Large intestine (tissue), 12 donors: ENCODE measurements around the gene RASL12. TPM values are rescaled to one million over a fixed set of nuclear protein-coding genes. Genes with fewer than 3 reads are reported as not detected.

Experiments used
- DNase-seq, 2 donors: peaks; one replicate each; pipeline versions ENCODE4 v3.0.0 to v3.0.0-alpha.2; 2013
- H3K27ac ChIP-seq: one replicate; pipeline ENCODE4 v1.5.1; 2013; ENCODE audit warnings: low read length
- H3K27me3 ChIP-seq: 2 replicates; pipeline ENCODE4 v1.6.1; 2013; ENCODE audit warnings: low read length; ENCODE audit not compliant: control insufficient read depth, insufficient read depth
- H3K36me3 ChIP-seq: 2 replicates; pipeline ENCODE4 v1.6.1; 2013; ENCODE audit warnings: low read length; ENCODE audit not compliant: control insufficient read depth, insufficient read depth
- H3K4me1 ChIP-seq: one replicate; pipeline ENCODE4 v1.6.1; 2013; ENCODE audit warnings: low read length; ENCODE audit not compliant: control insufficient read depth, insufficient read depth
- H3K4me3 ChIP-seq: one replicate; pipeline ENCODE4 v1.5.1; 2013; ENCODE audit warnings: low read length
- H3K9me3 ChIP-seq: one replicate; pipeline ENCODE4 v1.6.1; 2013; ENCODE audit warnings: mild to moderate bottlenecking, low read depth, low read length, moderate library complexity; ENCODE audit not compliant: control insufficient read depth
- WGBS: methylation state at CpG from one replicate; pipeline ENCODE4 v1.1.5; 2013; ENCODE audit warnings: low lambda C conversion rate; ENCODE audit not compliant: insufficient coverage; 5-methylcytosine and 5-hydroxymethylcytosine counted together
- long read RNA-seq, 11 donors: transcript quantifications; one replicate each; lab custom pipeline, GENCODE V29; 2026
- polyA plus RNA-seq: library from polyadenylated mRNA; unstranded; fragments of 120-200 nt; gene quantifications from one replicate; pipeline ENCODE4 v1.2.1, GENCODE V29; 2013

Gene RASL12, protein sequence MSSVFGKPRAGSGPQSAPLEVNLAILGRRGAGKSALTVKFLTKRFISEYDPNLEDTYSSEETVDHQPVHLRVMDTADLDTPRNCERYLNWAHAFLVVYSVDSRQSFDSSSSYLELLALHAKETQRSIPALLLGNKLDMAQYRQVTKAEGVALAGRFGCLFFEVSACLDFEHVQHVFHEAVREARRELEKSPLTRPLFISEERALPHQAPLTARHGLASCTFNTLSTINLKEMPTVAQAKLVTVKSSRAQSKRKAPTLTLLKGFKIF
- 3.6 TPM for polyA plus RNA-seq
- long read RNA-seq, donor 1: 0 reads
- long read RNA-seq, donor 2, partial matches to known transcripts: 0 of 2 reads
- long read RNA-seq, donor 2, other reads (novel, unspliced or antisense): 0 of 2 reads
- long read RNA-seq, donor 3: 0 reads
- long read RNA-seq, donor 4: 0 reads
- long read RNA-seq, donor 5, transcript RASL12-201 (5 exons, 2,640 nt): major isoform, 6 of 8 reads
- long read RNA-seq, donor 5, partial matches to known transcripts: 0 of 8 reads
- long read RNA-seq, donor 5, other reads (novel, unspliced or antisense): 0 of 8 reads
- long read RNA-seq, donor 6, partial matches to known transcripts: 0 of 2 reads
- long read RNA-seq, donor 6, other reads (novel, unspliced or antisense): 0 of 2 reads
- long read RNA-seq, donor 7, partial matches to known transcripts: 0 of 3 reads
- long read RNA-seq, donor 7, other reads (novel, unspliced or antisense): 0 of 3 reads
- long read RNA-seq, donor 8, partial matches to known transcripts: 0 of 3 reads
- long read RNA-seq, donor 8, other reads (novel, unspliced or antisense): 0 of 3 reads
- long read RNA-seq, donor 9, partial matches to known transcripts: 0 of 1 reads
- long read RNA-seq, donor 9, other reads (novel, unspliced or antisense): 0 of 1 reads
- long read RNA-seq, donor 10: 0 reads
- long read RNA-seq, donor 11, partial matches to known transcripts: 0 of 2 reads
- long read RNA-seq, donor 11, other reads (novel, unspliced or antisense): 0 of 2 reads

DNA sequence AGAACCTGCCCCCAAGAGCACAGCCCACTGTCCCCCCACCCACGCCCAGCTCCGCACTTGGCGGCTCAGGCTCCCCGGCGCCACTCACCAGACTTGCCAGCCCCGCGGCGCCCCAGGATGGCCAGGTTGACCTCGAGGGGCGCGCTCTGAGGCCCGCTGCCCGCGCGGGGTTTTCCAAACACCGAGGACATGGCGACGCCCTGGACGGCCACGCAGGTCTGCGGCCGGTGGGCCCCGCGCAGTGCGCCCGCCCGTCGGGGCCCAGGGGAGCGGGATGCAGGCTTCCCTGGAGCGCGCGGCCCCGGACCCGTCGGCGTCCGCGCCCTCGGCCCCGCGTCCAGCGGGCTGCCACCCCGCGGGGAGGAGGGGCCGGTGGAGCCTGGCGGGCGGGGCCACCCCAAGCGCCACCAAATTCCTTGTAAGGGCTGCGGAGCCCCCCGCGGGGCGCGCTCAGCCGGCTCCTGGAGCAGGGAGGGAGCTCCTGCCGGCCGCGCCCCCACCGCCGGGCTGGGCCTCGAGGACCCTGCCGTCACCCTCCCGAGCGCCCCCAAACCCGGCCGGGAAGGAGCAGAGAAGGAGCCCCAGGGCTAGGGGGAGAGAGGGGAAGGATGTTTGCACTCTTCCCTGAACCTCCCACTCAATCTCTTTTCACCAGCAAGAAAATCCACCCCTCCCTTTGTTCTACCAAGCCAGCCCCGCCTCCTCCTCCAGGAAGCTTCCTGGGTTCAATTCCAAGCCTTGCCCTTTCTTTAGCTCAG is at the start of gene RASL12:
RASL12 (minus strand) TSS at position 347 of the 758 bp plus-strand sequence; CDS start at position 191, 156 bp downstream.
- no CpG with 5 or more reads among the region's 66 CpGs for WGBS
- H3K9me3 ChIP-seq: no peaks in the 10 kb centered on the region
- H3K4me3 ChIP-seq: peak within 1 kb of the TSS; percentile 26
- no peak within 1 kb of the TSS for H3K27ac ChIP-seq
- H3K27me3 ChIP-seq: peaks cover 18% of the 10 kb centered on the region
- DNase-seq: no peak
- H3K36me3 ChIP-seq: no peaks in the 10 kb centered on the region
- peaks cover 4% of the 10 kb centered on the region for H3K4me1 ChIP-seq

DNA sequence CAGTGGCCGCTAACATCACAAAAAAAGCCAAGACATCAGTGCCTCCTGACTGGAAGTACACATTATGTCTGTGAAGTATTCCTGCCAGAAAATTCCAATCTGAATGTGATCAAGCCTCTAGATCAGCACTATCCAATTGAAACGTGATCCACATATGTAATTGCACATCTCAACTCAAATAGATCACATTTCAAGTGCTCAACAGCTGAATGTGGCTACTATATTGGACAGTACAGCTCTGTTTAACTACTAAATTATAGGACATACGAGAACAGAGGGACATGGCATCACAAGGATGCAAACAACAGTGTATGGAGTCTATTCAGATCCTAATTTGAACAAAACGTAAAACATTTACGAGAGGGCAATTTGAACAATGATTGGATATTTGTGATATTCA is 47.8 kb upstream of the RASL12 start:
- Histone ChIP-seq H3K9me3 (no peaks in the 10 kb centered on the region), H3K36me3 (peaks cover 66% of the 10 kb centered on the region)

DNA sequence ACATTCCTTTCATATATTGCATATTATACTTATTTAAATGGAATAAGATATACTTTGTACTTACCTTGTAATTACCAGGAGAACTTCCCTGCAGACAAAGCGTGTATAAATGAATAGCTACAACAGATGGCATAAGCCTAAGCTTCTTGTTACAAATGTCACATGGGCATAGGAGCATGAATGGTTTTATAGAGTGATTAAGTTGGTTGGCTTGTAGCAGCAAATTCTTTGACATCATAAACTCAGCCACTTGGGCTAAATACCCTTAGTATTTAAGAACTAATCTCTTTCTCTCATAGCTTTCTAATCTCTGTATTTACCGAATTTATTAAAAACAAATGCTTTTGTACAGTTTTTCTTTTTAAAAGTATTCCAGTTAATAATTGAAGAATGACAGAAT is 47.3 kb upstream of the RASL12 start, which contains the start of gene UBAP1L:
UBAP1L (minus strand) TSS at position 115 of the 400 bp plus-strand sequence. CDS start 8,985 bp downstream, outside the sequence.
- Histone ChIP-seq H3K27me3 (no peaks in the 10 kb centered on the region), H3K36me3 (peaks cover 64% of the 10 kb centered on the region), H3K27ac (no peak within 1 kb of the TSS), H3K4me3 (no peak within 1 kb of the TSS), H3K4me1 (no peaks in the 10 kb centered on the region), H3K9me3 (no peaks in the 10 kb centered on the region)
- 100% methylated on average over 2 of the region's 2 CpGs for WGBS
- DNase-seq: no peak

More for the DNA sequence above, 47.8 kb upstream of the RASL12 start:
- no peak overlapping the region for H3K4me3 ChIP-seq
- H3K4me1 ChIP-seq: no peaks in the 10 kb centered on the region
- no peak overlapping the region for H3K27ac ChIP-seq
- 83% methylated on average over 2 of the region's 5 CpGs for WGBS
- DNase-seq: no peak
- no peaks in the 10 kb centered on the region for H3K27me3 ChIP-seq

DNA sequence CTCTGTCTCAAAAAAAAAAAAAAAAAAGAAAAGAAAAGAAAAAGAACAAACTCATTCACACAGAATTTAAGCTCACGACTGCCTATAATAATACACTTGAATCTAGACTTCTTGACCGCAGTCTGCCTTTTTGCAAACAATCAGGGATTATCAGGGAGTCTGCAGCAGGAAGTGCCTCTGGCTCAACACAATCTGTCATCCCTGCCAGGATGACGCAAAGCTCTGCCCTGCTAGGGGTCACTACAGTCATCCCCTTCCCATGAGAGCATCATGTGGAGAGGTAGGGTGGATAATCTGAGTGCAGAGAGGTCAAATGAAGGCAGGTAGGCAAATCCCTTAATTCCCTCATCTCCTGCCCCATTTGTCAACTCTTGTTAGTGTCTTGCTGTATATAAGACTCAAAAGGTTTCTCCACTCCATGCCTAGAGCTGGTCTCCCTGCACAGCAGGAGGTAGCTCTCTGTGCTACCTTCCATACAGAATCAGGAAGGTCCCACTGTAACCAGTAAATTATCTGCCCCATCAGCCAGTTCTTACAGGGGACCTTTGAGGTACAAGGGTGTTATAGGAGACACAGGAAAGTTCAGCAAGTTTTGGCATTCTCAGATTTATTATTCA is 43.0 kb upstream of the RASL12 start:
- Histone ChIP-seq H3K9me3 (no peaks in the 10 kb centered on the region), H3K4me1 (no peaks in the 10 kb centered on the region), H3K36me3 (peaks cover 39% of the 10 kb centered on the region), H3K4me3 (no peak overlapping the region), H3K27ac (no peak overlapping the region), H3K27me3 (no peaks in the 10 kb centered on the region)
- DNase-seq: peak in 1 of 2 donors; percentile 13
- WGBS: no CpG with 5 or more reads among the region's 3 CpGs

DNA sequence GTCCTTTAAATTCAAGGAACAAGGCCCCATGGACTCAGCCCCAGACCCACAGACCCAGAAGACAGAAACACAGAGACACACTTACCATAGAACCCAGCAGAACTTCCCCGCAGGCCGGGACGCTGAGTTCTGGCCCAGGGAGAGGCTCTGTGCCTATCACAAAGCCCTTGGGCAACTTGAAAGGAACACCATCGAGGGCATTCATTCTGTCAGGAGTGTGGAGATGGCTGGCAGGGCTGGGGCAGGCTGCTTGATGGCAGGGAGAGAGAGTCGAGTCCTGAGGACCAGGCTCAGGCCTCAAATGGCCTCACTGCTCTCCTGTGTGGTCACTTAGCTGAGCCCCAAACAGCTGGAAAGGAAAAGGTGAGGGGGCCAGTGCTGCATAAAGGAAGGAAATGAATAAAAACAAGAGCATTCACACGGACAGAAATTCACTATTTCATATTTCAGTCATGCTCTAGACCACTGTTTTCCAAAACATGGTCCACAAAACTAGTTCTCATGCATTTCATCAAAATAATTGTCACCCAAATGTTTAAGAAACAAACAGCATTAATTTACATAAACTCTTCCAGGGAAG is 38.3 kb upstream of the RASL12 start:
- no peak for DNase-seq
- Histone ChIP-seq H3K9me3 (no peaks in the 10 kb centered on the region), H3K36me3 (peaks cover 28% of the 10 kb centered on the region), H3K27ac (no peak overlapping the region), H3K4me3 (no peak overlapping the region), H3K27me3 (no peaks in the 10 kb centered on the region), H3K4me1 (peaks cover 6% of the 10 kb centered on the region)
- WGBS: no CpG with 5 or more reads among the region's 6 CpGs

DNA sequence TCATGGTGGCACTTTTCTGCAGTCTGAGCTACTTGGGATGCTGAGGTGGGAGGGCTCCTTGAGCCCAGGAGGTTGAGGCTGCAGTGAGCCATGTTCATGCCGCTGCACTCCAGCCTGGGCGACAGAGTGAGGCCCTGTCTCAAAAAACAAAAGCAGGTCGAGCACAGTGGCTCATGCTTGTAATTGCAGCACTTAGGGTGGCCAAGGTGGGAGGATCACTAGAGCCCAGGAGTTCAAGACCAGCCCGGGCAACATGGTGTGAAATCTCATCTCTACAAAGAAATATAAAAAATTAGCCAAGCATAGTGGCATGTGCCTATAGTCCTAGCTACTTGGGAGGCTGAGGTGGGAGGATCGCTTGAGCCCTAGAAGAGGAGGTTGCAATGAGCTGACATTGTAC is 37.2 kb upstream of the RASL12 start:
- Histone ChIP-seq H3K9me3 (no peaks in the 10 kb centered on the region), H3K27me3 (no peaks in the 10 kb centered on the region), H3K4me1 (peaks cover 6% of the 10 kb centered on the region), H3K36me3 (peaks cover 38% of the 10 kb centered on the region), H3K27ac (no peak overlapping the region), H3K4me3 (no peak overlapping the region)
- WGBS: no CpG with 5 or more reads among the region's 5 CpGs
- no peak for DNase-seq

DNA sequence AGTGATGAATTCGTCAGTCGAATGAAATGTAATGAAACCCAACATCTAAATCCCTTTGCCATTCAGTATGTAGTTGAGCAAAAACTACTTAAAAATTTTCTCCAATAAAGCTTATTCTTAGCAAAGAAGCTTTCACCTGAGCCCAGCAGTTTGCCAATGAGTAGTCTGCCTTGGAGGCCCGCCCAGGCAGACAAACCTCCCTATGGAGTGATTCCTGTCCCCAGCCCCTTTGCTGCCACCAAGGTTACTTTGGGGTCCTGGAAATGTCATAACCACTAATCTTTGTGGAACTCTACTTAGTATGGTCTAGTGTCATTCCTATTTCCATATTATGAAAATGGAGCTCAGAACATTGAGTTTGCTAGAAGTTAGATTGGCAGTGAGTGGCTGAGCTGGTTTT is 35.1 kb upstream of the RASL12 start:
- H3K4me1 ChIP-seq: peaks cover 6% of the 10 kb centered on the region
- H3K36me3 ChIP-seq: peaks cover 56% of the 10 kb centered on the region
- no peak for DNase-seq
- 100% methylated on average over 2 of the region's 3 CpGs for whole genome bisulfite sequencing
- H3K27ac ChIP-seq: no peak overlapping the region
- no peaks in the 10 kb centered on the region for H3K27me3 ChIP-seq
- no peaks in the 10 kb centered on the region for H3K9me3 ChIP-seq
- no peak overlapping the region for H3K4me3 ChIP-seq

DNA sequence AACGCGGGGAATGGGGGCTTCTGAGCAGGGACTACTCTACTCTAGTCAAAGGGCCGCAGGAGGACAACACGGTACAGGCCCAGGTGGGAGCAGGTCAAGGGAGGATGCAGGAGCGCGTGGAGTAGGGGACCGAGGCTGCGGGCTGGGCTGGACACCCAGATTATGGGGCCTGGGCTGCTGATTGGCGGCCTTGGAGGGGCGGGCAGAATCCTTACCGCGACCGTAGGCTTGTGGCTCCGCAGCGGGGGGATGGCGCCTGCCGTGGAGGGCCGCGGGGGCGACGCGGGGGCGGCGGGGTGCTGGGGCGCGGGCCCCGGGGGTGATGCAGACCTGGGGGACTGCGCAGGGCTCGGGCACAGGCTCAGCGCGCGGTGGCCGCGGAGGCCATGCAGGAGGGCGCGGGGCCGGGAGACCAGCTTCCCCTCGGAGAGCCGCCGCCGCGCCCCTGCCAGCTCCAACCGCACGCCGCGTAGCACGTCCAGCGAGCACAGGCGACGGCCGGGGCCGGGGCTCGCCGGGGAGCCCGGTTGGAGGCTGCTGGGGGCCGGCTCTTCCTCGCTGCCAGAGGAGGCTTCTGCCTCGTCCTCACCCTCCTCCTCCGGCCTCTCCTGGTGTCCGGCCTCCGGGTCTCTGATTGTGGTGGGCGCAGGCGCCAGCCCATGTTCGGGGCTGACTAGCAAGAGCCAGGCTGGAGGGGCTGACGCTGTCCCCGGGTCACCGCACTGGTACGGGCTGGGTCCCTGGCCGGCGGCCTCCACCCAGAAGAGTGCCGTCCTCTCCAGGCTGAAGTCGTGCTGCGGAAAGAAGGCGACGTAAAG is 34.3 kb upstream of the RASL12 start:
- Histone ChIP-seq H3K27me3 (no peaks in the 10 kb centered on the region), H3K27ac (no peak overlapping the region)
- no CpG with 5 or more reads among the region's 75 CpGs for WGBS

DNA sequence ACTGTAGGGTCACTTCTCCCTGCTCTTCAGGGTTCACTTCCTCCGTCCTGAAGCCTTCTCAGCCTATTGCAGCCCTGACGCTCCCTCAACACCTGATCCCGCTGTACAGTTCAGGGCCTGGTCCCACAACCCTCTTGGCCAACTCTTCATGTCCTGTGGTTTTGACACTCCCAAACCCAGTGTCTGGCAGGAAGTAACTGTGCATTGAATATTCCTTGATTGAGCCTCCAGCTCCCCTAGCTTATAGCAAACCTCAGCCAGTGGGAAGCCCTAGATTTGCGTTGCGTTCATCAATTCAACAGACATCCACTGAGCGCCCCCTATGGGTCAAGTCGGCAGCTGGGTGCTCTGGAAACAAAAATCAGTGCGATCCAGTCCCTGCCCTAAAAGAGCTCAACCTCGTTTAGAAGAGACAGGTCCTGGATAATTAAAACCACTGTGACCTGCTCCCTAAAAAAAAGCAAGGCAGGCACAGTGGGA is 33.7 kb upstream of the RASL12 start:
- H3K27me3 ChIP-seq: no peaks in the 10 kb centered on the region
- H3K27ac ChIP-seq: no peak overlapping the region
- no CpG with 5 or more reads among the region's 9 CpGs for WGBS
- no peak overlapping the region for H3K4me3 ChIP-seq
- peaks cover 64% of the 10 kb centered on the region for H3K36me3 ChIP-seq
- no peaks in the 10 kb centered on the region for H3K9me3 ChIP-seq
- peak; percentile 56 to 66 for DNase-seq
- H3K4me1 ChIP-seq: peaks cover 9% of the 10 kb centered on the region

More for the DNA sequence above, 34.3 kb upstream of the RASL12 start:
- Histone ChIP-seq H3K4me1 (peaks cover 6% of the 10 kb centered on the region), H3K36me3 (peaks cover 64% of the 10 kb centered on the region), H3K4me3 (no peak overlapping the region), H3K9me3 (no peaks in the 10 kb centered on the region)
- no peak for DNase-seq
